HG02840 (cell line): ENCODE data around the gene PALD1.
A peak's percentile ranks its signal among the peaks of the same experiment; 100 is the strongest.
"Not testable (repeated sequence)": the region's sequence is repeated elsewhere in the genome, so short reads cannot be mapped to it uniquely, and the experiment has no call there.

ENCODE experiments used
- ATAC-seq: cut with Tn5 transposase; IDR thresholded peaks from one replicate; pipeline ENCODE4 v1.9.1; 2021; ENCODE audit warnings: mild to moderate bottlenecking, moderate library complexity, moderate number of reproducible peaks; ENCODE audit not compliant: unreplicated experiment, low FRiP score

The PALD1 gene

DNA sequence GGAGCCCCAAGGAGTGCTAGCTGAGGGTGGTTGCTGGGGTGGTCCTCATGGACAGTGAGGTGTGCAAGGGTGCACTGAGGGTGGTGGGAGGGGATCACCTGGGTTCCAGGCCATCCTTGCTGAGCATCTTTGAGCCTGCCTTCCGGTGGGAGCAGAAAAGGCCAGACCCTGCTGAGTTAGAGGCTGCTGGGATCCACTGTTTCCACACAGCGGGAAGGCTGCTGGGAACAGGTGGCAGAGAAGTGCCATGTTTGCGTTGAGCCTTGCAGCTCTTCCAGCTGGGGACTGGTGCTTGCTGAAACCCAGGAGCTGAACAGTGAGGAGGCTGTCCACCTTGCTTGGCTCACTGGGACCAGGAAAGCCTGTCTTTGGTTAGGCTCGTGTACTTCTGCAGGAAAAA lies 89.0 kb downstream of the PALD1 start:
- no peak for ATAC-seq

DNA sequence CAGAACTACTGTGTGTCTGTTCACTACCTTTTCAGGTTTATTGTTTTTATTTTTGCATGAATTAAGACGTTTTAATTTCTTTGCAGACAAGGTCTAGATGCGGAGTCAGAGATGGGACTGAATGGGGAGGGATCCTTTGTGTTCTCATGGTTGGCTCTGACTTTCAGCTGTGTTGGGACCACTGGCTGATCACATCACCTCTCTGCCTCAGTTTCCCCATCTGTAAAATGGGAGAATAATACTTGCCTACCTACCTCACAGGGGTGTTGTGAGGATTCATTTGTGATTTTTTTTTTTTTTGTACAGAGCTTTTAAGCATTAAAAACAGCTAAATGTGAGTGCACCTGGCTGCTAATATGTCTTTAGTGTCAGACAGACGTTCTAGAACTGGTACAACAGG lies 89.5 kb downstream of the PALD1 start:
- ATAC-seq: no peak

DNA sequence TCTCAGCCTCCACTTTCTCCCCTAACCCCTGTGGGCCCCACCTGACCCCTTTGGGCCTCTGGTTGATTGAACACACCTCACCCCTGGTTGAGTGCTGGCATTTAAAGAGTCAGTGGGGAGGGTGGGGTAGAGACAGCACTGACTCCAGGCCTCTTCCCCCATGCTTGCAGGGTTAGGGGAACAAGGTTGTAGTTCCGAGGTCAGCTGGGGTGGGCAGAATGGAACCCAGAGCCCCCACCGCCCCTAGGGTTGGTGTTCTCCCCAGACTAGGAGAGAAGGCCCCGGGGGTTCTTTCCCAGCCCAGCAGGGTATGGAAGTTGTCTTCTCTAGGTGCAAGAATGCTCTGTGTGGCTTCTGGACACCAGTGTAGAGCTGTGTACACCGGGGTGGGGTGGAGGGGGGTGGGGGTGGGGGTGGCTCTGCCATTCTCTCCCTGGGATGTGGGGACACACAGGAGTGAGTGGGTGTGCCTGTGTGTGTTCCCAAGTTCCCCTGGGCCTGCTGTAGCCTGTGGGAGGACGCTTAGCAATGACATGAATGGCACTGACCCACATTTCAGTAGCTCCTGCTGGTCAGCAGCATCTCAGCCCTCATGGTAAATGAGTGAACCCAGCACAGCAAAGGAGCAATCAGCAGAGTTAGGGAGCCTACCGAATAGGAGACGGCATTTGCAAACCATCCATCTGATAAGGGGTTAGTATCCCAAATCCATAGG lies 90.4 kb downstream of the PALD1 start:
- no peak for ATAC-seq

DNA sequence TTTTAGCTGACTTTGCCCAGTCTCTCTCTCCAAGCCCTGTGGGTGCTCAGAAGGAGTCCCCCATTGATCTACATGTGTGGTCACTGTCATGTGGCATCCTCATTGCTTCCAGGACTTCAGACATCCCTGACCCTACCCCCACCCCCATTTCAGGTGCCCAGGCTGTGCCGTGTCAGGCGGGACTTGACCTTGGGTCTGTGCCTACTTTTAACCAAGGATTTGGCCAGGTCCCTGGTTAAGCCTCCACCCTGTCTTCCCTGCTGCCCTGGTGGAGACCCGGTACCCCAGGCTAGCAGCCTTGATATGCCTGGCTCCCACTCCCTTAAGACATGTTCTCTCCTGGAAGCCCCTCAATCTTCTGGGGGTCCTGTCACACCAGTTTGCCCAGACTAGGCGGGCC lies 92.7 kb downstream of the PALD1 start:
- ATAC-seq: no peak

DNA sequence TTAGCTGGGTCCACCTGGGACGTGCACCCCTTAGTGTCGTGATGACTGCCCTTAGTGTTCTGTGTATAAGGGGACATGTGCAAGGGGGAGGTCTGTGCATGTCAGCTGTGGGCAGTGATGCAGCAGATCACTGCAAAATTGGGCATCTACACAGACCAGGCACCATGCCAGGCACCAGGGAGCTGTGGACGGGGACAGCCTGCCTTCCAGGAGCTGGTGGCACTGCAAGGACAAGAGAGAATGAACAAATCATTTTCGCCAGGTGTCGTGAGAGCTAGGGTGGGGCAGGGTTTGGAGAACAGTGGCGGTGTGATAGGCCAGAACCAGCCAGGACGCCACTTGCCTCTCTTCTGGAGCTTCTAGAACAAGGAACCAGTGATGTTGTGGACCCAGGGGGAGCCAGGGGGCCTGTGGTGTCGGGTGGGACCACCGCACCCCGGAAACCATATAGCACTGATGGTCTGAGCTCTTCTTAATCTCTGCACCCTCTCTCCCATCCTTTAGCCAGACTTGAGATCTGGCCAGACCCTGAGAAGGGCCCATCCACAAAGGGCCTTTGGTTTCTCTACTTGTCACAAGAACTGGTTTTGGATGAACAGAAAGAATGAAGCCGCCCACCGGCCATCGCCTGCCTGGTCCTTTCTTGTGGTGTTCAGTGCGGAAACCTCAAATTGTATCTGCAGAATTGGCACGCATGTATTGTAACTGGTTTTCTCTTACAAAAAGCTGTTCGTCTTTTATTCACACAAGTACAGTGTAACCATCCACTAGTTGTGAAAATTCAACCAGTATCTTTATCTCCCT lies 93.3 kb downstream of the PALD1 start:
- no peak for ATAC-seq

DNA sequence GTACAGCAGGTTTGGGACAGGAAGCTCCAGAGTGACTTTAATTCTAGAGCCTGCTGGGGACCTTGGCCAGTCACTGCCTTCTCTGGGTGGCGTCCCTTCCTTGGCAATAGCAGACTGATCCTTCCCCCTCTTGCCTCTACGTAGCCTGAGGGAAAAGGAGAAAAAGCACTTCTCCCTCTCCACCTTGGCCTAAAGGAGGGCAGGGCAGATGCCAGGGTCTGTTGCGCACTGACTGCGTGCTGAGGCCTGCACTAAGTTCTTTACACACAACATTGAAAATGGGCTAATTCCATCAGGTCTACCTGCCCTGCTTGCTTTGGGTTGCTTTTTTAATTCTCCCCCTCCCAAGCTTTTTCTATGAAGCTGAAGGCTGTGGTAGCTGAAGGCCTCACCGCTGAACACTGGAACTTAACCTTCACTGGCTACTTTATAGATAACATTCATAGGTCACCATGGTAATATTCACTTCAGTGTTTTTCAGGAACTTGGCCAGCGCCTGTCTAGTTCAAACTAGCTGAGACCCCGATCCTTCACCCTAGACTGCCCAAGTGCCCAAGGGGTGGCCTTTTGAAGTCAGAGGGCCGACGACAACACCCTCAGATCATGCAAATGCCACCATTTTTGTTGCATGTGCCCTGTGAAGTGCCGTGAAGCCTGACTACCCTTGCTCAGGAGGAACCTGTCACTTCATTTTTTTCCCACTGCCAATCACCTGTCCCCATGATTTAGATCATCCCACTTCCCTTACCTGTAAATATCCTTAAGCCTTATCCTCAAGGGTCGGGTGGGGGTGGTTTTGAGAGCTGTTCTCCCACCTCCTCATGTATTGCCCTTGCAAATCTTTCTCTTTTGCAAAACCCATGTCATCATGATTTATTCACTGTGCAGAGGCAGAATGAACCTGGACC lies 95.3 kb downstream of the PALD1 start:
- no peak for ATAC-seq

DNA sequence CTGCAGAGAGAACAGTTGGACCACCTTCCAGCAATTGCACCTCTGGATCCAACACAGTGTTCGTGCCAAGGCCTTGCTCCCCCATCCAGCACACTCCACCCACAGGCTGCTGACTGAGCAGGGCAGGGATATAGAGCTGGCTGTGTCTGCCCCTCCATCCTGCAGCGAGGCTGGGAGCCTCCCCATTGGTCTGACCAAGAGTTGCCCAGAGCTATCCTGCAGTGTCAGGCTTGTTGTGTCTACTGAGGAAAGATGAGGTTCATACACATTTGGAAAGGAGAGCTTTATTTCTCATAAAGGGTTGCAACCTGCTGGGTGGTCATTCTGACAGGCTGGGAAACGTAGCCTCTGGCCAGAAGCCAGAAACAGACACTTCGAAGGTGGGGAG lies 96.9 kb downstream of the PALD1 start:
- ATAC-seq: no peak

DNA sequence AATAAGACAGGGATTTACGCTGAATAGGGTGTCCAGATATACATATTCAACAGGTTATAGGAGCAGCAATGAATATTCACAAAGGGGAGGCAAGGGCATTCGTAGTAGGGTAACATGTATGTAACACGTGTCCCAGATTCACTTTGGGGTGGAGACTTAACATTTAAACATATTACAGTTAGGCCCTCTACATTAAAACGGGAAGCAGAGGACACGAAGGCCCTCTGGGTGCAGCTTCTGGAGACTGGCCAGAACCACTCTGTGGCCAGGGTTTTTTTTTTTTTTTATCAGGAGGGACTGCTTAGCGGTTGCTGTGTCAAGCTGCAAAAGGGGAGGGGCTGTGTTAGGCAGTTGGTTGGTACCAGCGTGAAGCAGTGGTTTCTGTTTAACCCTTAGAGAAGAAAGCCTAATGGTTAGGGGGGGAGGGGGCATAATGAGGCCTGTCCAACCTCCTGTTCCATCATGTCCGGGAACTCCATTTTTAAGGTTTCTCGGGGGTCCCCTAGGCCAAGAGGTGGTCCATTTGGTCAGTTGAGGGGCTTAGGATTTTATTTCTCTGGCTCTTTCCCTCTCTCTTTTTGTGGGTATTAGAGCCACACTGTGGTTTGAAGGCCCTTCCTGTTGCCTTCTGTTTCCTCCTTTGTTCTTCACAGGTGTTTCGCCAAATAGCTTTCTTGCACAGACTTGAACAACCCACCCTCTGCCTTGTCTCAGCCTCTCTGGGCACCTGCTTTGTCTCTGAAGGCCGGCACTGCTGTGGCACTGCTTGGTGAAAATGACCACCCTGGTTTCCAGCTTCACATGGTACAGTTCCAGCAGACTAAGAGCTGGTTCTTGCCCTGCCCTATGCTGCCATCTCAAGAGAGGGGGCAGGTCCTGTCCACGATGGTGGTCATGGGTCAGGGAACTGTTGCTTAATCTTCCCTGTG lies 97.6 kb downstream of the PALD1 start:
- peak; percentile 41 for ATAC-seq

DNA sequence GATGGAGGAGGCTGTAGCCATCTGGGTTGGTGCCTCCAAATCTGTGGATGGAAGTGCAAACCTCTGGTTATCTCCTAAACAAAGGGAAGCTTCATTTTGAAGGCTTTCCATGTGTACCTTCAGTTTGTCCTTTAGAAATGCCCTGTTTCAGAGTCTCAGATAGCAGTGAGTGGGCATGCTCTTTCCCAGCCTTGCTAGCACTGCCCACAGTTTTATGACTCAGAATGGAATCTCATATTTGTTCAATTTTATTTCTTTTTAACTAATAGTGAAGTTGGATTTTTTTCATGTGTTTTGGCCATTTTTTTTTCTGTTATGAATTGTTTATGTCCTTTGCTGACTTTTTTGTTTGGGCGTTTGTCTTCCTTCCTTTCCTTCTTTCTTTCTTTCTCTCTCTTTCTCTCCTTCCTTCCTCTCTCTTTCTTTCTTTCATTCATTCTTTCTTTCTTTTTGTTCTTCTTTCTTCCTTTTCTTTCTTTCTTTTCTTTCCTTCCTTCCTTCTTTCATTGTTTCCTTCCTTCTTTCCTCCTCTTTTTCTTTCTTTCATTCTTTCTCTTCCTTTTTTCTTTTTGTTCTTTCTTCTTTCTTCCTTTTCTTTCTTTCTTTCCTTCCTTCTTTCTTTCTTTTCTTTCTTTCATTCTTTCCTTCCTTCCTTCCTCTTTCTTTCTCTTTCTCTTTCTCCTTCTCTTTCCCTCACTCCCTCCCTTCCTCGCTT lies 98.4 kb downstream of the PALD1 start:
- peak; percentile 5 for ATAC-seq

DNA sequence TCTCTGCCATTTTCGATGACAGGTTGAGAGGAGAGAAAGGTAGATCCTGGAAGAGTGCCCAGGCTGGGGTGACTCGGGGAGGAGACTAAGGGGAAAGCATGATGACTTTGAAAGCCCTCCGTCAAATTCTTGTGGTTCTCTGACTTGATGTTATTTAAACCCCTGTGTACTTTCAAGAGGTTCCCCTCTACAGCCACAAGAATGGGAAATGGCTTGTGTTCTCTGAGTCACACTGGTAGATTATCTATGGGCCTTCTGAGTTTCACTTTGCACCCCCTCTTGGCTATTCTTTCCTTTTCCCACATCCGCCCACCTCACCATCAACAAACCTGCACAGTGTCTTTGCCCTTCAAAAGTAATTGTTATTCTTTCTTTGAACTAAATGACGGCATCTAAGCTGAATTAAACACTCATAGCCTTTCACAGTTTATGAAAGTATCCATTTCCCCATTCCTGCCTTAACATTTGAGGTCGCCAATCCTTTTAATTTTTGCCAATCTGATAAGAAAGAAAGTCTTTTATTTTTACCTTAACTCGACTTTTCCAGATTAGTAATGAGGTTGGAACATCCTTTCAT lies 99.9 kb downstream of the PALD1 start:
- peak; percentile 59 for ATAC-seq

DNA sequence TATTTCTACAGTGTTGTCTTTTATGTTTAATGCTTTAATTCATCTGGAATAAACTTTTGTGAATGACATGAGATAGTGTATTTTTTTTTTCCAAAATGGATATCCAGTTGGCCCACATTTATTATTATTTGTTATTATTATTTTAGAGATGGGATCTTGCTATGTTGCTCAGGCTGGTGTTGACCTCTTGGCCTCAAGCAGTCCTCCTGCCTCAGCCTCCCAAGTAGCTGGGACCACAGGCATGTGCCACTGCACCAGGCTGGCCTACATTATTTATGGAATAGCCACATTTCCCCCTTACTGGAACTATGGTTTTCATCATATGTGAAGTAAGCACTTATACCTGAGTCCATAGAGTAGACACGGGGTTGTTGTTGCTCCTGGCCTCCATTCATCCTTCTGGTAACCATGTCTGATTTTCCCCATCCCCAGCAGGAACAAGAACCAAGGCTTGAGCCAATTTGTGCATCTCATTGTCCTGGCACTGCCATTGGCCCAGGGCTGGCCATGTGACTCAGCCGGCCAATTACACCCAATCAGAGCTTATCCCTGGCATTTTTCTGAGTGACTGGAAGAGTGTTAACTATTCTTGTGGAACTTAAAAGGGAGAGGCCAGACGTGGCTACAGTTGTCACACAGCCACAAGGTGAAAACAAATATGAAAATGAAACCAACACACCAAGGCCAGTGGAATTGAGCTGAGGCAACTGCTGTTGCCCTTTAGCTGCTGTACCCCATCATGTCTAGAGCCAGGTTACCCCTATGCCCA lies 100.9 kb downstream of the PALD1 start:
- ATAC-seq: no peak

DNA sequence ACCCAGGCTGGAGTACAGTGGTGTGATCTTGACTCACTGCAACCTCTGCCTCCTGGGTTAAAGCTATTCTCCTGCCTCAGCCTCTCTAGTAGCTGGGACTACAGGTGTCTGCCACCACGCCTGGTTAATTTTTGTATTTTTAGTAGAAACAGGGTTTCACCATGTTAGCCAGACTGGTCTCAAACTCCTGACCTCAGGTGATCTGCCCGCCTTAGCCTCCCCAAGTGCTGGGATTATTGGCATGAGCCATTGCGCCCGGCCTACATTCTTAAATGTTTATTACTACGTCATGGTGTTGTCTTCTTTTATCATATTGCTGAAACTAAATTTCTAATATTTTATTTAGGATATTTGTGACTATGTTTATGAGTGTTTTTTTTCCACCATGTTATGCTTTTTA lies 102.6 kb downstream of the PALD1 start:
- not testable (repeated sequence) for ATAC-seq

DNA sequence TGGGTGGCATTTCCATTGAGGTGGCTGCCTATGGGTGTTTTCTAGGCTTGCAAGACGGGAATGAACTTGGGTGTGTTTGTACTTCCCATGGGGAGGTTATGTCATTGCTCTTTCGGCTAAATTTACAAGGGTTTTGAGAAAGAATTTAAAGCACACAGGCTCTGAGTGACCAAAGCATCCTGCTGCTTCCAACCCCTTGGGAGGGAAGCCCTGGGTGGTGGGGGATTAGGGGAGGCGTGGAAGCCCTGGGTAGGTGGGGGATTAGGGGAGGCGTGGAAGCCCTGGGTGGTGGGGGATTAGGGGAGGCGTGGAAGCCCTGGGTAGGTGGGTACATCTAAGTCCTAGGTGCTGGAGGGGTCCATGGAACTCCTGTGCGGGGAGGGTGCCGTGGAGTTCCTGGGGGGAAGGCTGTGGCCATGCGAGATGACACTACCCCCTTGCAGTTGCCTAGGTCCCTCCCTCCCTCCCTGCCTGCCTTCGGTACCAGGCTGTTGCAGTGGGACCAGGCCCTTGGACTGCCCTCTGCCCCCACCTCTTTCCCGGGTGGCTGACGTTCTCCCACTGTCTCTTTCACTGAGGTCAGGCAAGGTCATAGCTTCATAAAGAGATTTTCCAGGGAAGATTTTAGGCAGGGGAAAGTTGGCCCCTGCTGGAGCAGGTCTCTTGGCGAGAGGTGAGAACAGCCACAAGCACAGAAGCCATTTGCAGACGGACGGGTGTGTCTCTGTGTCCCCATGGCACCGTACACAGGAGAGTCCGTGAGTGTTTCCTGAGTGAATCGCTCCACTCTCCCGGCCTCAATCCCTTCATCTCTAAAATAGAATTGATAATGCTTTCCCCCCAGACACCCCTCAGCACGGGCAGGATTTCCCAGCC lies 104.5 kb downstream of the PALD1 start:
- ATAC-seq: no peak

DNA sequence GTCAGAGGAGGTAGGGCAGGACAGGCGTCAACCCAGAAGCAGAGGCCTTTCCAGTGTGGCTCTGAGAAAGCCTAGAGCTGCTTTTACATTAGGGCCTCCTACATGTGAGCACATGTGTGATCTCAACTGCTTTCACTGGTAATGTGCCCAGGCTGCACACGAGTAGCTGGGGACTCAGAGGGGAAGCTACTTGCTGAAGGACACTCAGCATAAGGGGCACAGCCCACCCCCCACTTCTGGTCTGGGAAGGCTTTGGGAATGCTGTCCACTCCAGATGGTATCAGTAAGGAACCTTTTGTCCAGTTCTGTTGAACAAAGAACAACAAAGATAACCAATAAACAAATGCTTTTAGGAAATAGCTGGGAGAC lies 105.1 kb downstream of the PALD1 start:
- ATAC-seq: no peak

DNA sequence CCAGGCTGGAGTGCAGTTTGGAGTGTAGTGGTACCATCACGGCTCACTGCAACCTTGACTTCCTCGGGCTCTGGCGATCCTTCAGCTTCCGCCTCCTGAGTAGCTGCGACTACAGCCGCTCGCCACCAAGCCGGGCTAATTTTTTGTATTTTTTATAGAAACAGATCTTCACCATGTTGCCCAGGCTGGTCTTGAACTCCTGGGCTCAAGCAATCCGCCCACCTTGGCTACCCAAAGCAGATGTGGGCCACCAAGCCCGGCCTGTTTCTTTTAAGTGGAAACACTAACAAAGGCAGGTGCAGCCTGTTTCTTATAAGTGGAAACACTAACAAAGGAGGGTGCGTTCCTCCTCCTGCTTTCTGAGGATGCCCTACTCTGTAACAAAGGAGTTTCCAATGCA lies 105.8 kb downstream of the PALD1 start:
- no peak for ATAC-seq

DNA sequence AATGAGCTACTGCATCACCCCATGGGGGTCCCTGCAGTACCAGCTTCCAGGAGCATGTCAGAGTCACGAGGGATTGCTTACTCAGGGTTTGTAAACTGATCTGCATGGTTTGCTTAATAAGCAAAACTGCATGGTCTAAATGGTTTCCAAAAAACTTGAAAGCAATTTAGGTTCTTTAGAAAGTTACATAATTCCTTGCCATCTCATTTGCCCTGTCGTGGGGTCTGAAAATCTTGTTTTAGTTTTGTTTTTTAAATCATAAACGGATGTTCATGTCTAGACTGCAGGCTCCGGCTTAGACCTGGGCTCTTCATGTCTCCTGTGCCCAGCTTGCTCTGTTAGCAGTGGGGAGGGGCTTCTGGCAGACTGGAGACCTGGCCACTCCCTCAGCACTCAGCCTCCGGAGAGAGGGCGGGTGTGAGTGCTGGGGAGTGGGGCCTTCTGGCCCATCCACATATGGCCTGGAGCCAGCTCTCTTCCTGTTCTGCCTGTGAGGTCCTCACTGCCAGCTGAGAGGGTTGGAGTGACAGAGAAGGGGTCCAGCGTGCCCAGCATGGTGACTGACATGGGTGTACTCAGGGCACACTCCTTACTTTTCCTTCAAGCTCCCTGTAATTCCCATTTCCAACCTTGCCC lies 106.5 kb downstream of the PALD1 start:
- no peak for ATAC-seq

DNA sequence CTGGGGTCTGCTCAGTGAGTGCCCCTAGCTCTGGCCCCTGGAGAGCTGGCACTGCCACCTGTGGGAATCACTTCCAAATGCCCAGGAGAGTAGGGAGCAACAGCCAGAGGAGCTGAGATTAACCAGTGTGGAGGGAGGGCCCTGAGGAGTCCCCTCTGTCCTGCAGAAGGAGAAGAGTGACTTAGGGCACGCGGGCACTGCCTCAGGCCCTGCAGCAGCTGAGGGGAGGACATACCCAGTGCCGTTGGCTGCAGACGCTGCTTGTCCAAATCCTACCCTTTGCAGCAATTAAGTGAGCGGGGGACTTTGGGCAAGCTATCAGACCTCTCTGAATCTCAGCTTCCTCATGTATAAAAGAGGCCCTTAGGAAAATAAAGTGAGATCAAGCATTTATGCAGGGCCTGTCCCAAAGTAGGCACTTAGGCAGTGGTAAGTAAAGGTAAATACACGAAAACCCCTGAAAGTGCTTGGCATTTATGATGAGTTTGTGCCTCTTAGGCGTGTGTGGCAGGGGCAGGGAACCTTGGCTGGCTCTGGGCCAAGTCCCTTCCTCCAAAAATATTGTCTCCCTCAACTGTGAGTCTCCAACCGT lies 107.1 kb downstream of the PALD1 start:
- ATAC-seq: no peak
